H1 (cell line): ENCODE results near the gene PIM1. TPM values are rescaled to one million over a fixed set of nuclear protein-coding genes. Genes with fewer than 3 reads are reported as not detected.

Source experiments
- CTCF ChIA-PET: fragments of 300-600 bp; sonication (Branson Sonifier 250); formaldehyde crosslinking; loops from one replicate; lab custom pipeline; 2021; ENCODE audit not compliant: partially characterized antibody; lab: Charles Lee
- POLR2A ChIA-PET: fragments of 300-600 bp; sonication (Branson Sonifier 250); formaldehyde crosslinking; loops from one replicate; lab custom pipeline; 2021; ENCODE audit warnings: inconsistent platforms; ENCODE audit not compliant: partially characterized antibody; lab: Charles Lee
- DNase-seq, 2 experiments: peaks; one replicate each; pipeline versions ENCODE4 v3.0.0 to v3.0.0-alpha.2; 2010 to 2022; ENCODE audit warnings: low spot score in 2 of 2, low read depth in 1 of 2, mixed read lengths in 1 of 2
- FAIRE-seq: peaks from 2 replicates; lab custom pipeline; 2011; peaks lifted over from hg19 to GRCh38; lab: Jason Lieb, UNC
- H2AFZ ChIP-seq: 2 replicates; pipeline ENCODE4 v1.8.1; 2012; ENCODE audit warnings: low read length, inconsistent platforms
- H2AK5ac ChIP-seq: 2 replicates; pipeline ENCODE4 v1.6.1; 2013; ENCODE audit warnings: low read depth, low read length
- H2BK120ac ChIP-seq: replicated peaks from 2 replicates; pipeline ENCODE3; 2013; ENCODE audit warnings: low read depth, low read length, inconsistent platforms
- H2BK12ac ChIP-seq: 2 replicates; pipeline ENCODE4 v1.6.1; 2013; ENCODE audit warnings: low read depth, low read length
- H2BK15ac ChIP-seq: 2 replicates; pipeline ENCODE4 v1.6.1; 2013; ENCODE audit warnings: low read length
- H2BK20ac ChIP-seq: 2 replicates; pipeline ENCODE4 v1.6.1; 2013; ENCODE audit warnings: low read length
- H2BK5ac ChIP-seq: 2 replicates; pipeline ENCODE4 v1.6.1; 2013; ENCODE audit warnings: low read depth, low read length
- H3K14ac ChIP-seq: 2 replicates; pipeline ENCODE4 v1.6.1; 2013; ENCODE audit warnings: inconsistent platforms; ENCODE audit not compliant: insufficient read length
- H3K18ac ChIP-seq: 2 replicates; pipeline ENCODE4 v1.6.1; 2013; ENCODE audit warnings: low read length; ENCODE audit errors: extremely low read depth
- H3K23ac ChIP-seq: 2 replicates; pipeline ENCODE4 v1.6.1; 2013; ENCODE audit warnings: inconsistent platforms; ENCODE audit not compliant: insufficient read length
- H3K23me2 ChIP-seq: 2 replicates; pipeline ENCODE4 v1.6.1; 2013; ENCODE audit warnings: low read depth, low read length
- H3K27ac ChIP-seq: 2 replicates; pipeline ENCODE4 v1.6.1; 2011; ENCODE audit warnings: low read depth, low read length, inconsistent platforms
- H3K27me3 ChIP-seq, 4 experiments: replicated peaks in 1 of 4; 1 replicate in 1 of 4; 2 replicates in 3 of 4; pipeline versions ENCODE4 v1.6.1 to v1.8.1; 2011 to 2013; ENCODE audit warnings: low read length in 3 of 4, mild to moderate bottlenecking in 3 of 4, inconsistent platforms in 2 of 4, mixed read lengths in 2 of 4, moderate library complexity in 1 of 4; ENCODE audit not compliant: control insufficient read depth in 3 of 4, insufficient read depth in 3 of 4; ENCODE audit errors: extremely low read depth in 1 of 4
- H3K36me3 ChIP-seq, 4 experiments: 2 replicates each; pipeline versions ENCODE4 v1.6.1 to v1.8.1; 2011 to 2013; ENCODE audit warnings: mild to moderate bottlenecking in 4 of 4, low read length in 3 of 4, moderate library complexity in 2 of 4, control low read depth in 1 of 4, inconsistent platforms in 1 of 4; ENCODE audit not compliant: insufficient read depth in 4 of 4, control insufficient read depth in 2 of 4
- H3K4ac ChIP-seq: replicated peaks from 2 replicates; pipeline ENCODE3; 2013; ENCODE audit warnings: low read length, low read depth, mixed read lengths, inconsistent platforms; ENCODE audit not compliant: insufficient read length
- H3K4me1 ChIP-seq, 4 experiments: replicated peaks in 1 of 4; 1 replicate in 1 of 4; 2 replicates in 3 of 4; pipeline versions ENCODE4 v1.6.1 to v1.8.1; 2011 to 2013; ENCODE audit warnings: low read length in 3 of 4, inconsistent platforms in 2 of 4, mixed read lengths in 1 of 4; ENCODE audit not compliant: insufficient read depth in 4 of 4, control insufficient read depth in 3 of 4
- H3K4me2 ChIP-seq, 2 experiments: 2 replicates each; pipeline versions ENCODE4 v1.6.1 to v1.8.1; 2011 to 2013; ENCODE audit warnings: low read depth in 2 of 2, low read length in 2 of 2, control low read depth in 1 of 2, inconsistent platforms in 1 of 2, mild to moderate bottlenecking in 1 of 2; ENCODE audit not compliant: insufficient read depth in 1 of 2
- H3K4me3 ChIP-seq, 4 experiments: fragments of 200-600, 300-600 bp in 1 of 4; sonication (generic), shearing (Covaris generic), sonication (Bioruptor Twin) in 1 of 4; 2 replicates each; pipeline versions ENCODE4 v1.5.1 to v1.8.1; 2011 to 2016; ENCODE audit warnings: low read length in 4 of 4, low read depth in 3 of 4, control low read depth in 2 of 4, inconsistent platforms in 2 of 4, mild to moderate bottlenecking in 2 of 4, mixed read lengths in 1 of 4, moderate library complexity in 1 of 4; ENCODE audit not compliant: insufficient read depth in 2 of 4; ENCODE audit errors: extremely low read depth in 1 of 4
- H3K56ac ChIP-seq: replicated peaks from 2 replicates; pipeline ENCODE3; 2013; ENCODE audit warnings: low read depth, mild to moderate bottlenecking, mixed read lengths, low read length, inconsistent platforms; ENCODE audit not compliant: insufficient read length
- H3K79me1 ChIP-seq: 2 replicates; pipeline ENCODE4 v1.6.1; 2013; ENCODE audit warnings: low read depth, low read length, control low read depth
- H3K79me2 ChIP-seq, 2 experiments: 2 replicates each; pipeline versions ENCODE4 v1.6.1 to v1.8.1; 2012 to 2013; ENCODE audit warnings: low read length in 2 of 2, mild to moderate bottlenecking in 2 of 2, inconsistent platforms in 1 of 2; ENCODE audit not compliant: insufficient read depth in 2 of 2, control insufficient read depth in 1 of 2
- H3K9ac ChIP-seq, 4 experiments: replicated peaks in 1 of 4; 1 replicate in 1 of 4; 2 replicates in 3 of 4; pipeline versions ENCODE4 v1.6.1 to v1.8.1; 2011 to 2013; ENCODE audit warnings: low read depth in 3 of 4, low read length in 3 of 4, control low read depth in 2 of 4, mild to moderate bottlenecking in 2 of 4, moderate library complexity in 2 of 4, inconsistent platforms in 1 of 4; ENCODE audit errors: extremely low read depth in 1 of 4
- H3K9me3 ChIP-seq, 2 experiments: 2 replicates each; pipeline versions ENCODE4 v1.6.1 to v1.8.1; 2012 to 2013; ENCODE audit warnings: mild to moderate bottlenecking in 2 of 2, moderate library complexity in 2 of 2, control low read depth in 1 of 2, inconsistent platforms in 1 of 2, low read depth in 1 of 2, low read length in 1 of 2, mixed read lengths in 1 of 2; ENCODE audit not compliant: insufficient read depth in 2 of 2
- H4K20me1 ChIP-seq, 2 experiments: replicated peaks in 1 of 2; 2 replicates each; pipeline versions ENCODE3 to v1.8.1; 2011 to 2013; ENCODE audit warnings: inconsistent platforms in 2 of 2, low read length in 2 of 2, mild to moderate bottlenecking in 1 of 2; ENCODE audit not compliant: insufficient read depth in 2 of 2, control insufficient read depth in 1 of 2
- H4K5ac ChIP-seq: 2 replicates; pipeline ENCODE4 v1.6.1; 2013; ENCODE audit warnings: low read length, low read depth, mixed read lengths, inconsistent platforms; ENCODE audit not compliant: insufficient read length
- H4K8ac ChIP-seq: 2 replicates; pipeline ENCODE4 v1.8.0; 2013; ENCODE audit warnings: mild to moderate bottlenecking, moderate library complexity, low read length, inconsistent platforms; ENCODE audit not compliant: insufficient read depth; ENCODE audit errors: extremely low read depth
- H4K91ac ChIP-seq: replicated peaks from 2 replicates; pipeline ENCODE3; 2013; ENCODE audit warnings: low read length, mixed read lengths, inconsistent platforms; ENCODE audit not compliant: insufficient read length
- CTBP2 ChIP-seq: IDR thresholded peaks from 2 replicates; pipeline ENCODE4 v1.7.0; 2011; ENCODE audit warnings: borderline replicate concordance, mild to moderate bottlenecking, moderate library complexity, mixed read lengths, low read length; ENCODE audit not compliant: insufficient read depth, insufficient read length
- FOSL1 ChIP-seq: IDR thresholded peaks from 2 replicates; pipeline ENCODE4 v1.6.1; 2011; ENCODE audit warnings: mild to moderate bottlenecking, low read depth, low read length, moderate library complexity; ENCODE audit not compliant: insufficient read depth
- RAD21 ChIP-seq, 2 experiments: IDR thresholded peaks in 1 of 2; conservative IDR thresholded peaks in 1 of 2; 2 replicates each; pipeline ENCODE4 v1.6.1; 2011; ENCODE audit warnings: low read depth in 2 of 2, low read length in 2 of 2, improper control_type of control experiment in 1 of 2, inconsistent platforms in 1 of 2, mild to moderate bottlenecking in 1 of 2, moderate library complexity in 1 of 2
- SAP30 ChIP-seq: fragments of 300-600 bp; sonication (generic); IDR thresholded peaks from 2 replicates; pipeline ENCODE4 v1.7.1; 2012; ENCODE audit warnings: low read length, moderate library complexity, mild to moderate bottlenecking, inconsistent platforms; ENCODE audit not compliant: insufficient read depth, insufficient replicate concordance
- SUZ12 ChIP-seq: fragments of 200-600 bp; sonication (generic); IDR thresholded peaks from 2 replicates; pipeline ENCODE4 v1.6.1; 2012; ENCODE audit warnings: mild to moderate bottlenecking, inconsistent platforms, low read length, moderate library complexity, mixed read lengths
- TAF1 ChIP-seq: IDR thresholded peaks from 2 replicates; pipeline ENCODE4 v1.6.1; 2011; ENCODE audit warnings: mild to moderate bottlenecking, low read depth, low read length
- TBP ChIP-seq: IDR thresholded peaks from 2 replicates; pipeline ENCODE4 v1.6.1; 2011; ENCODE audit warnings: low read depth, low read length, improper control_type of control experiment
- TCF12 ChIP-seq: IDR thresholded peaks from 2 replicates; pipeline ENCODE4 v1.6.1; 2011; ENCODE audit warnings: low read depth, mild to moderate bottlenecking, low read length
- USF2 ChIP-seq: IDR thresholded peaks from 2 replicates; pipeline ENCODE4 v1.6.1; 2011; ENCODE audit warnings: low read length, improper control_type of control experiment
- WGBS, 2 experiments: shearing (Covaris generic) in 1 of 2; methylation state at CpG; one replicate each; pipeline versions ENCODE4 v1.1.6 to v1.1.7; 2013 to 2015; ENCODE audit warnings: low lambda C conversion rate in 2 of 2, mixed read lengths in 2 of 2, inconsistent platforms in 1 of 2, low coverage in 1 of 2, missing lambda C conversion rate in 1 of 2; ENCODE audit not compliant: insufficient replicate concordance in 2 of 2, insufficient coverage in 1 of 2, insufficient read length in 1 of 2; ENCODE audit errors: extremely low coverage in 1 of 2, missing lambda C conversion rate in 1 of 2; 5-methylcytosine and 5-hydroxymethylcytosine counted together
- polyA plus RNA-seq, 7 experiments: library from polyadenylated mRNA; depleted of rRNA in 3 of 7; stranded (reverse) in 5 of 7; unstranded in 2 of 7; fragments of >200 nt in 5 of 7; fragments of 200-250 nt in 2 of 7; gene quantifications; 1 replicate in 5 of 7; 2 replicates in 1 of 7; 4 replicates in 1 of 7; pipeline versions ENCODE4 v1.2.1 to v1.2.3, GENCODE V29; 2011 to 2013; ENCODE audit warnings: missing spikeins in 2 of 7, mixed read lengths in 2 of 7
- total RNA-seq: library from RNA; stranded (reverse); fragmentation: NEBNext Ultra II Directional; extraction: Animal tissue kit (Norgen Biotek cat#: 25700); gene quantifications from 2 replicates; pipeline ENCODE4 v1.2.1, GENCODE V29; 2021

The PIM1 gene
- total and polyA plus RNA-seq, 2 of the 8 experiments (the other 6 are each of a cell fraction or from before 2014, with no cell fraction given), result 25.5 to 94.9 TPM

GRCh38 chr6:37126961-37127616 lies 42.9 kb upstream of the PIM1 start:
- no peak overlapping the region for H3K23ac ChIP-seq
- H3K18ac ChIP-seq, result peak overlapping the region; percentile 42; the same call in 1 of the 2 replicates
- H3K79me1 ChIP-seq, result peaks cover 4% of the 10 kb centered on the region; the same call in 1 of the 2 replicates
- peaks cover 0 to 36% (median 0%) of the 10 kb centered on the region in 4 experiments; a peak in 1 of 8 replicates for H3K36me3 ChIP-seq
- 48% methylated on average over 1 of the region's 1 CpG; no CpG with 5 or more reads in 1 of the 2 experiments for WGBS, 2 experiments
- no peak overlapping the region; the same call in 1 of the 2 replicates for H2AK5ac ChIP-seq
- peak overlapping the region; percentile 45 for H2BK120ac ChIP-seq
- peak overlapping the region; percentile 0; the same call in 1 of the 2 replicates for H2BK5ac ChIP-seq
- peak overlapping the region; percentile 94 for H3K27ac ChIP-seq
- 0 out of 2 replicates have a peak, but pooled peaks cover 3% of the 10 kb centered on the region for H3K23me2 ChIP-seq
- no peak for FAIRE-seq
- CTCF ChIA-PET, result interaction anchor here (0.5 to 5.1 kb wide), 16 partner anchors 10 to 238 kb away, joined by 3 to 39 read pairs (median 6); partner anchors contain the start of gene PIM1
- POLR2A ChIA-PET, result interaction anchor here (0.8 to 39.1 kb wide), 13 partner anchors 9 to 76 kb away, joined by 3 to 1024 read pairs (median 21); partner anchors contain the start of gene PIM1
- peaks cover 24 to 51% (median 38%) of the 10 kb centered on the region in 4 experiments for H3K4me1 ChIP-seq
- H4K8ac ChIP-seq, result no peak overlapping the region
- H3K4me3 ChIP-seq, result peak overlapping the region in 1 of 4 experiments; percentile 58; a peak in 2 of 8 replicates
- peak overlapping the region; percentile 63 for H3K4ac ChIP-seq
- DNase-seq, result no peak
- H3K4me2 ChIP-seq, result peak overlapping the region; percentile 20 to 76
- no peak overlapping the region for H3K56ac ChIP-seq
- no peak overlapping the region for H2BK15ac ChIP-seq
- H3K79me2 ChIP-seq, result peaks cover 0 to 62% of the 10 kb centered on the region in 2 experiments; a peak in 3 of 4 replicates
- H2BK12ac ChIP-seq, result peak overlapping the region; percentile 3; the same call in 1 of the 2 replicates
- peak overlapping the region; percentile 83 for H4K5ac ChIP-seq
- H2BK20ac ChIP-seq, result no peak overlapping the region
- H3K14ac ChIP-seq, result no peak overlapping the region
- no peaks in the 10 kb centered on the region for H3K9me3 ChIP-seq
- peaks cover 0 to 1% of the 10 kb centered on the region in 2 experiments for H4K20me1 ChIP-seq
- H3K27me3 ChIP-seq, result no peaks in the 10 kb centered on the region
- H4K91ac ChIP-seq, result peak overlapping the region; percentile 75
- H2AFZ ChIP-seq, result no peak overlapping the region
- no peak overlapping the region for H3K9ac ChIP-seq
- TF ChIP-seq TAF1 (no peak), RAD21 (IDR thresholded peaks at IDR 0.05 in 1 of 2, conservative IDR thresholded peaks at IDR 0.05 in 1 of 2; ENCODE audit: low read depth in 2 of 2, low read length in 2 of 2) (no peak), TCF12 (no peak), USF2 (no peak), TBP (no peak), SUZ12 (no peak), FOSL1 (no peak), SAP30 (no peak), CTBP2 (no peak)
